ENCODE results near the gene NRIP1.

NRIP1 gene

GRCh38 chr21:15071009-15071408, 6.2 kb upstream of the NRIP1 start:
- in situ Hi-C loops (cut with MboI; ENCODE audit: low sequenced_read_pairs), result no loop called here

GRCh38 chr21:15066123-15066575, 1.3 kb upstream of the NRIP1 start:
- in situ Hi-C loops (cut with MboI; ENCODE audit: low sequenced_read_pairs), result no loop called here

DNA sequence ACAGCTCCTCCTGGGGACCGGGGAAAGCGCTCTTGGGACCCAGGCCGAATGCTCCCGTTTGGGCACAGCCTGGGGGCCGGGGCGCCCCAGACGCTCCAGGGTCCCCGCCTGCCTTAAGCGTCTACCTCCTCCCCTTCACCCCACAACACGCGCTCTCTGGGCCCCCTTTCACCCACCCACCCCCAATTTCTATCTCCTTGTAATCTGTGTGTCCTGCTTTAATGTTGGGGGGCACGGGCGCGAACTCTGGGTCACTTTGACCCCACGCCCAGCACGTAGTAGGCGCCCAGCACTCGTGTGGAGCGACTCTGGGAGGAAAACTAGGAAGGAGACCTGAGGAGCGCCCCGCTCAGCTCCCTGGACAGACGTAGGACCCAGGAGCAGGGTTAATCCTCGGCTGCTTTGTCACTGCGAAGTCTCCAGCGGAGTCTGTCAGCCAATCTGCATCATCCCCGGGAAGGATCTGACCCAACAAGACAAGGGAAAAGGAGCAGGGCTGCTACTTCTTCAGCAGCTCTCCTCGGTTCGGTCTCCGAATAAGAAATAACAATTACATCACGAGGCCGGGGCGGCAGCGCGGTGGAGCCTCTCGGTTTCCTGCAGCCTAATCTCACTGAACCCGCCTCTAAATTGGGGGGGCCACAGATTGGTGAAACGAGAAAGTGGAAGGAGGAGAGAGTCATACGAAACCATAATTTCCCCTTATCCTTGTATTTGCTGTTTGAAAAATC, 757 bp upstream of the NRIP1 start:
- in situ Hi-C loops (cut with MboI; ENCODE audit: low sequenced_read_pairs), result no loop called here

GRCh38 chr21:15063814-15064575, 805 bp downstream of the NRIP1 start:
- in situ Hi-C loops (cut with MboI; ENCODE audit: low sequenced_read_pairs), result no loop called here

DNA sequence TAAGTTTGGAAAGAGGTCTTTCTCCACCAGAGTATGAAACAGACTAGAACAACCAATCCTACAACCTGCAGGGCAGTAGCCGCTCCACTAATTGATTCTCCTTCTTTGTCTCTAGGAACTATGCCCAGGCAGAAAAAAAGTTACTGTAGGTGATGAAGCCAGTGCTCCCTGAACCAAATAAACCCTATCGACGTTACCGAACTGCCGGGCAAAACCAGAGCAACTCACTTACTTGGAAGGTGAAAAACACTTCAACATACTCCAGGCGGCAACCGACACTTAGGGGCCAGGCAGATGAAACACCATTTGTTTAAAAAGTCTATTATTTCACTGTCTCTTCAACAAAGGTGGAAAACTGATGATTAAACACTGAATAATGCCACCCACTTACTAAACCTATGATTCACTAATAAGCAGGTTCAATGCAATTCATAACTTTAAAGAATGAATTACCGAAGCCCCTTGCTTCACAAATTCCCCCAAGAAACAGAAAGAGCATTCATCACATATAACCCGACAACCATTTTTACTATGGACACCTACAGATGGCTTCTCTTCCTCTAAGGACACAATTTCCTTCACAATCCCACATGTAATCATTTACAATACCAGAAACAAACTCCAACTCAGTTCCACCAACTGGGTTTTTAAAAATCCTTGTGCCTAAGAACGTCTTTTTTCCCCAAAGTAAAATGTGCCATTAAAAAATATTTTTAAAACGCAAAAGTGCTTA, 1.6 kb downstream of the NRIP1 start:
- in situ Hi-C loops (cut with MboI; ENCODE audit: low sequenced_read_pairs), result no loop called here

DNA sequence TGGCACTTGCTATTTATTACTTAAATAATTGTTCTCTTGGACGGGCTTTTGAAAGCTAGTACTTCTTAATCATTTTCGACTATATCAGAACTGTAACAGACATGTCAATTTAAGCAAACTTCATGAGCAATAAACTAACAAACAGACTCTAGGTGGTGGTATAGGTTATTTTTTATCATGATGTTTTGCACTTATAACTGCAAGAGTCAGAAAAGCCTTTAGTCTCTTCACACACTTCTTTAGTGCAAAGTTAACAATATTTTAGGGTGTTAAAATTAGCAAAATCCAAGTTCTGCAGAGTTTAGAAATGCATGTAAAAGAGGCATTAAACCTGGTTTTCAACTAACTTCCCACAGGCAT, 2.2 kb downstream of the NRIP1 start:
- in situ Hi-C loops (cut with MboI; ENCODE audit: low sequenced_read_pairs), result no loop called here

DNA sequence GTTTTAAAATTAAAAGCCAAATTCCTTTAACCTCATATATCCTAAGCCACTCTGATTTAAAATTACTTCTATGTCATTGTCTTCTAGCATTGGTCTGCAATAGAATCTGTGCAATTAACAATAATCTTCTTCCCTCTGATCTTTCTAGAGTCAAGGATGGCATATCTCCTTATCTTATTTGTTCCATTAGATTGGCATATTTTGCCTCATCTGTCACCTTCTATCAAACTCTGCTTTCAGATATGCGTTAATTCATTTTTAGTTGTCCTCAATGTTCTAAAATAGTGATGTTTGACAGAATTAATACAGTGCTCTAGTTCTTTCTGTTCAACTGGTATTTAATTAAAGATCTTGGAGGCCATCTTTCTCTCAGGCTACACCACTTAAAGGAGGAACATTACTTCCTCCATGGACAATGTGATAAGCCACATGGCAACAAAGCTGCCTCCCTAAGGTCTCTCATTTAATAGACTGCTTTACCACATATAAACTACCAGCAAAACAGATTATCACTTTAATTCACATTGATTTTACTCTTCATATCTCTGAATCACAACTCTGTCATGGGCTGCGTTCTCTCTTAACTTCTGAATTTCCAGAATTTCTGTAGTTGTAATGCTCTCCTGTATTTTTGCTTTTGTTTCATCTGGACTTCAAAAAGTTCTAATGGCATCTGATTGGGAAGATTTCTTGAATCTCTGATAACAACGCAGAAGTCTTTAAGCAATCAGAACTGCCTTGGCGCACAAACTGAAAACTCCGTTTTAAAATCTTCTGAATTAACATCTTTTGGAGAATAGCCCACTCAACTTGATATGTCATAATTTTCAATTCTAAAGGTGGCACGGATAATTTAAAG, 2.8 kb downstream of the NRIP1 start:
- in situ Hi-C loops (cut with MboI; ENCODE audit: low sequenced_read_pairs), result no loop called here

- in situ Hi-C loops (cut with MboI; ENCODE audit: low sequenced_read_pairs), result no loop called here
Observed at GRCh38 chr21:15061279-15061678, 3.5 kb downstream of the NRIP1 start.

DNA sequence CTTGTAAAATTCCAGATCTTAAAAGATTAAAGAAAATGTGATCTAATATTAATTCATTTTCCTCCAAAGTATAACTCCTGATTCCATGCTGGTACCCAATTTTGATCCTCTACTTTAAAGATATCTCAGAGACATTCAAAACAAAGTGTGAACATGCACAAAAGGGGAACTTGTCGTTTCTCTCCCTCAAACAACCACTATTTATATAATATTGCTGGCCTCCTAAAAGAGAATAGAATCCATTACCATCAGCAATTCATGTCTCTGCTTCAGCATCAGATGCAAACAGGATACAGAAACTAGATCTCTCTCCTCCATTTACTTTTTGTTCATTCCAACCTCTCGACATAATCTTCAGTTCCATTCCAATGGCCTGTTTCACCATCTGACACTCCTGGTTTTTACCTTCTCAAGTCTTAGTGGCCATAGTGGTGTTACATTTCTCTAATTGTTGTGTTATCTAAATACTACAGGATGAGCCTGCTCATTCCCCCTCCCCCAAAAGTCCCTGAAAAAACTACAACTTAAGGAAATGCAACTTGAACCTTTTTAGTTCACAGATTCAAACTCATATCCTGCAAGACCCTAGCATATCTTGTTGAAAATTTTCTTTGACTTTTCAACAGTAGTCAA, 4.1 kb downstream of the NRIP1 start:
- in situ Hi-C loops (cut with MboI; ENCODE audit: low sequenced_read_pairs), result no loop called here

DNA sequence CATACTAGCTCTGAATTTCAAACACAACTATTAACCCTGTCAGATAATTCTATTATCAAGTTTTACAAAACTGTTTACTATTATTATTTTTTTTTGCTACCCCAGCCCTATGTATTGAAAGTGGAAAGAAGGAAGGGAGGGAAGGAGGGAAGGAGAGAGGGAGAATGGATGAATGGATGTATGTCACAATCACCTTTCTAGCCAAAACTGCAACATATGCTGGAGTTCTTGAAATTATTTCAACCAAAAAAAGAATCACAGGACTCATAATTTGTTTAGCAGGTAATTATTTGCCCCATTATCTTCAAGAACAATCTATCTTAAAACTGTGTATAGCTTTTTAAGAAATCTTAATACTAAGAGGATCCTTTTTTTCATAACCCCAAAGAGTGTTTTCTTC, 5.4 kb downstream of the NRIP1 start:
- in situ Hi-C loops (cut with MboI; ENCODE audit: low sequenced_read_pairs), result no loop called here

DNA sequence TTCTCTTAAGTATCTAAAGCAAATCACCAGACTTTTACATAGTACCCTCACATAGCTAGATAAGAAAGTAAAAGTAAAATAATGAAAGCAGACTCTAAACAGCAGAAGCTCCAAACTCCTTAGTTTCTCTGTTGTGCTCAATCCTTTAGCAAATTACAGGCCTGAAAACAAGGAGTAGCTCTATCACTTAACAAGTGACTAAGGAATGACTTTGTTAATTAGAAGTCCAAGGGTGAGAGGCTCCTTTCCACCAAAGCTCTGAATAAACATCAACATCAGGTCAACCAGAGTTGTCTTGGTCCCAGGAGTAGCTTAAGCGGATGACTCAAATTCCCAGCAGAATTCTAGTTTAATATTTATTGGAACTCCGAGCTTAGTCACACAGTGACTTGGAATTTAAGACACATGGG, 5.9 kb downstream of the NRIP1 start:
- in situ Hi-C loops (cut with MboI; ENCODE audit: low sequenced_read_pairs), result no loop called here

GRCh38 chr21:15057285-15057684, 7.5 kb downstream of the NRIP1 start:
- in situ Hi-C loops (cut with MboI; ENCODE audit: low sequenced_read_pairs), result no loop called here

DNA sequence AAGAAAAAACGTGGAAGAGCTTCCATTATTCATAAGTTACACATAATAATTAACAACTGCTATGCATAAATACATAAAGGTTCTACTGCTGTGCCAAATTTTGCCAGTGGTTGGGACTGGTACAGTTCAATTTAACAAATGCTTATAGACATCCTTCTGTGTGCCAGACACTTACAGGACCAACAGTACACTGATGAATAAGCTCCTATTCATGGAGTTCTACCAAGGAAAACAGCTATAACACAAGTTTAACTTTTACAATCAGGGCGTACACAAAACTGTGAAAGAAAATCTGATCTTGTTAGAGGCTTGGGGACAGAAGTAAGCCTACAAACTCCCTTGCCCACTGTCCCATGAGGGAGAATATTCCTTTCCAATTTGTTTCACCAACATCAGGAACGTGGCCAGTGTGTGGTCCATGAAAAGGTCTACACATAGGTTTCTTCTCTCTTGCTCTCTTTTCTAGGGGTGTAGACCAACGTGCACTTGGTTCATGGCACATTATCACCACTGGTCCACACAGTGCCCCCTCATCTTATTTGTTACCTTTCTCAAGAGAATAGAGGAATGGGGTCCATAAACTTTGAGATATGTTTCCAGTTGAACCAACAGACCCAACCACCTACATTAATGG, 10.1 kb downstream of the NRIP1 start:
- in situ Hi-C loops (cut with MboI; ENCODE audit: low sequenced_read_pairs), result no loop called here

- in situ Hi-C loops (cut with MboI; ENCODE audit: low sequenced_read_pairs), result no loop called here
Observed at GRCh38 chr21:15054089-15054488, 10.7 kb downstream of the NRIP1 start.

- in situ Hi-C loops (cut with MboI; ENCODE audit: low sequenced_read_pairs), result no loop called here
Observed at GRCh38 chr21:15053500-15053899, 11.3 kb downstream of the NRIP1 start.

GRCh38 chr21:15052459-15052763, 12.4 kb downstream of the NRIP1 start:
- in situ Hi-C loops (cut with MboI; ENCODE audit: low sequenced_read_pairs), result no loop called here

- in situ Hi-C loops (cut with MboI; ENCODE audit: low sequenced_read_pairs), result no loop called here
Observed at GRCh38 chr21:15051644-15052458, 12.9 kb downstream of the NRIP1 start.

GRCh38 chr21:15050568-15051377, 14.0 kb downstream of the NRIP1 start:
- in situ Hi-C loops (cut with MboI; ENCODE audit: low sequenced_read_pairs), result no loop called here

Data from HL-60/S4 treated with retinoic acid at 250 ng/mL for 4 days and 3 days (cell line).